Trophoblast cell (in vitro differentiated cells and primary cell): ENCODE measurements around the gene GALK2.

ENCODE experiments used
- DNase-seq, 2 donors: peaks; one replicate each; pipeline ENCODE4 v3.0.0-alpha.2; 2016
- H2AFZ ChIP-seq: 2 replicates; pipeline ENCODE4 v1.6.1; 2013; ENCODE audit warnings: low read length, moderate library complexity, mild to moderate bottlenecking; ENCODE audit not compliant: insufficient read depth, poor library complexity
- H2AK5ac ChIP-seq: 2 replicates; pipeline ENCODE4 v1.6.1; 2013; ENCODE audit warnings: mild to moderate bottlenecking, low read length
- H2BK120ac ChIP-seq: 2 replicates; pipeline ENCODE4 v1.6.1; 2013; ENCODE audit warnings: low read length, mild to moderate bottlenecking, moderate library complexity; ENCODE audit not compliant: insufficient read depth, poor library complexity
- H2BK12ac ChIP-seq: 2 replicates; pipeline ENCODE4 v1.6.1; 2013; ENCODE audit warnings: mild to moderate bottlenecking, low read length, moderate library complexity
- H2BK5ac ChIP-seq: 2 replicates; pipeline ENCODE4 v1.6.1; 2013; ENCODE audit warnings: low read length, low read depth, moderate library complexity, mild to moderate bottlenecking; ENCODE audit not compliant: poor library complexity
- H3K14ac ChIP-seq: 2 replicates; pipeline ENCODE4 v1.6.1; 2013; ENCODE audit warnings: mild to moderate bottlenecking, low read length
- H3K18ac ChIP-seq: 2 replicates; pipeline ENCODE4 v1.6.1; 2013; ENCODE audit warnings: mild to moderate bottlenecking, low read length
- H3K23ac ChIP-seq: 2 replicates; pipeline ENCODE4 v1.6.1; 2013; ENCODE audit warnings: low read length
- H3K27ac ChIP-seq: 2 replicates; pipeline ENCODE4 v1.5.1; 2013; ENCODE audit warnings: low read depth, mild to moderate bottlenecking, inconsistent platforms, low read length, moderate library complexity
- H3K27me3 ChIP-seq: 2 replicates; pipeline ENCODE4 v1.6.1; 2013; ENCODE audit warnings: inconsistent platforms, mild to moderate bottlenecking, low read length, moderate library complexity; ENCODE audit not compliant: insufficient read depth
- H3K36me3 ChIP-seq, 2 experiments: 1 replicate in 1 of 2; 2 replicates in 1 of 2; pipeline ENCODE4 v1.6.1; 2013; ENCODE audit warnings: low read length in 2 of 2, mild to moderate bottlenecking in 2 of 2, moderate library complexity in 1 of 2; ENCODE audit not compliant: insufficient read depth in 2 of 2, control insufficient read depth in 1 of 2
- H3K4ac ChIP-seq: 2 replicates; pipeline ENCODE4 v1.6.1; 2013; ENCODE audit warnings: low read depth, mild to moderate bottlenecking, low read length, moderate library complexity
- H3K4me1 ChIP-seq, 2 experiments: 1 replicate in 1 of 2; 2 replicates in 1 of 2; pipeline ENCODE4 v1.6.1; 2013; ENCODE audit warnings: low read length in 2 of 2, mild to moderate bottlenecking in 2 of 2, moderate library complexity in 1 of 2; ENCODE audit not compliant: insufficient read depth in 2 of 2, control insufficient read depth in 1 of 2
- H3K4me2 ChIP-seq: 2 replicates; pipeline ENCODE4 v1.6.1; 2013; ENCODE audit warnings: inconsistent platforms, mild to moderate bottlenecking, low read length, moderate library complexity
- H3K4me3 ChIP-seq: 2 replicates; pipeline ENCODE4 v1.5.1; 2013; ENCODE audit warnings: mild to moderate bottlenecking, low read depth, low read length, inconsistent platforms
- H3K79me1 ChIP-seq: one replicate; pipeline ENCODE4 v1.6.1; 2013; ENCODE audit warnings: low read length
- H3K79me2 ChIP-seq: 2 replicates; pipeline ENCODE4 v1.6.1; 2013; ENCODE audit warnings: low read length, mild to moderate bottlenecking; ENCODE audit not compliant: control insufficient read depth, insufficient read depth, poor library complexity
- H3K9ac ChIP-seq: 2 replicates; pipeline ENCODE4 v1.6.1; 2013; ENCODE audit warnings: mild to moderate bottlenecking, low read length
- H3K9me3 ChIP-seq: 2 replicates; pipeline ENCODE4 v1.6.1; 2013; ENCODE audit warnings: low read depth, mild to moderate bottlenecking, control low read depth, inconsistent platforms, low read length; ENCODE audit not compliant: insufficient read depth
- H4K12ac ChIP-seq: 2 replicates; pipeline ENCODE4 v1.6.1; 2013; ENCODE audit warnings: low read depth, mild to moderate bottlenecking, low read length, moderate library complexity
- H4K8ac ChIP-seq: 2 replicates; pipeline ENCODE4 v1.6.1; 2013; ENCODE audit warnings: low read depth, mild to moderate bottlenecking, low read length, moderate library complexity
- H4K91ac ChIP-seq: one replicate; pipeline ENCODE4 v1.6.1; 2013; ENCODE audit warnings: low read depth, mild to moderate bottlenecking, low read length, moderate library complexity
- whole genome bisulfite sequencing: extraction: QIAGEN DNeasy Blood & Tissue Kit; methylation state at CpG from one replicate; pipeline ENCODE4 v1.1.7; 2013; ENCODE audit warnings: missing lambda C conversion rate; ENCODE audit not compliant: insufficient read length, insufficient coverage; ENCODE audit errors: extremely low coverage; 5-methylcytosine and 5-hydroxymethylcytosine counted together

The GALK2 gene

GRCh38 chr15:49315391-49315823 is 145.4 kb downstream of the GALK2 start:
- H4K91ac ChIP-seq = no peak overlapping the region
- no peak overlapping the region for H3K4me2 ChIP-seq
- no peaks in the 10 kb centered on the region for H3K27me3 ChIP-seq
- no peaks in the 10 kb centered on the region for H3K79me2 ChIP-seq
- H3K79me1 ChIP-seq = no peaks in the 10 kb centered on the region
- no CpG with 5 or more reads among the region's 2 CpGs for WGBS
- no peak overlapping the region for H2AK5ac ChIP-seq
- H3K14ac ChIP-seq = no peak overlapping the region
- H3K4me3 ChIP-seq = no peak overlapping the region
- H2BK12ac ChIP-seq = no peak overlapping the region
- H3K9ac ChIP-seq = no peak overlapping the region
- no peak overlapping the region for H2AFZ ChIP-seq
- H4K8ac ChIP-seq = no peak overlapping the region
- no peak for DNase-seq
- no peak overlapping the region for H2BK120ac ChIP-seq
- H3K4me1 ChIP-seq = no peaks in the 10 kb centered on the region
- no peak overlapping the region for H3K4ac ChIP-seq
- H3K9me3 ChIP-seq = no peaks in the 10 kb centered on the region
- no peak overlapping the region for H3K23ac ChIP-seq
- H3K27ac ChIP-seq = no peak overlapping the region
- H4K12ac ChIP-seq = no peak overlapping the region
- H3K18ac ChIP-seq = no peak overlapping the region
- H2BK5ac ChIP-seq = no peak overlapping the region
- peaks cover 0 to 3% of the 10 kb centered on the region in 2 experiments for H3K36me3 ChIP-seq

GRCh38 chr15:49320351-49320750 is 150.3 kb downstream of the GALK2 start:
- H3K36me3 ChIP-seq = peaks cover 0 to 3% of the 10 kb centered on the region in 2 experiments
- WGBS = no CpG with 5 or more reads among the region's 1 CpG
- H3K9me3 ChIP-seq = no peaks in the 10 kb centered on the region

GRCh38 chr15:49323207-49323606 is 153.2 kb downstream of the GALK2 start:
- Histone ChIP-seq H3K9ac (no peak overlapping the region), H3K79me1 (no peaks in the 10 kb centered on the region), H4K12ac (no peak overlapping the region), H2AK5ac (no peak overlapping the region), H3K18ac (no peak overlapping the region), H4K91ac (no peak overlapping the region), H3K9me3 (no peaks in the 10 kb centered on the region), H3K4me1 (no peaks in the 10 kb centered on the region), H3K14ac (no peak overlapping the region), H3K4me2 (no peak overlapping the region), H2BK12ac (no peak overlapping the region), H2BK5ac (no peak overlapping the region), H3K4ac (no peak overlapping the region), H3K23ac (no peak overlapping the region), H3K27me3 (no peaks in the 10 kb centered on the region), H4K8ac (no peak overlapping the region), H3K79me2 (no peaks in the 10 kb centered on the region), H3K36me3 (peaks cover 0 to 3% of the 10 kb centered on the region in 2 experiments), H2BK120ac (no peak overlapping the region), H3K4me3 (no peak overlapping the region), H3K27ac (no peak overlapping the region), H2AFZ (no peak overlapping the region)
- no peak for DNase-seq
- no CpG with 5 or more reads among the region's 1 CpG for WGBS

More at GRCh38 chr15:49320351-49320750, 150.3 kb downstream of the GALK2 start:
- DNase-seq = no peak
- H3K4me2 ChIP-seq = no peak overlapping the region
- no peak overlapping the region for H2AK5ac ChIP-seq
- no peak overlapping the region for H4K12ac ChIP-seq
- H3K79me1 ChIP-seq = no peaks in the 10 kb centered on the region
- H2AFZ ChIP-seq = no peak overlapping the region
- H2BK12ac ChIP-seq = no peak overlapping the region
- H2BK120ac ChIP-seq = no peak overlapping the region
- no peak overlapping the region for H4K8ac ChIP-seq
- H3K4me1 ChIP-seq = no peaks in the 10 kb centered on the region
- H3K18ac ChIP-seq = no peak overlapping the region
- H3K4me3 ChIP-seq = no peak overlapping the region
- H3K4ac ChIP-seq = no peak overlapping the region
- no peak overlapping the region for H3K14ac ChIP-seq
- H2BK5ac ChIP-seq = no peak overlapping the region
- H3K27me3 ChIP-seq = no peaks in the 10 kb centered on the region
- H3K23ac ChIP-seq = no peak overlapping the region
- no peaks in the 10 kb centered on the region for H3K79me2 ChIP-seq
- H4K91ac ChIP-seq = no peak overlapping the region
- no peak overlapping the region for H3K27ac ChIP-seq
- H3K9ac ChIP-seq = no peak overlapping the region

- Histone ChIP-seq H3K4ac (no peak overlapping the region), H2BK120ac (no peak overlapping the region), H3K9me3 (no peaks in the 10 kb centered on the region), H3K23ac (no peak overlapping the region), H2BK12ac (no peak overlapping the region), H3K79me1 (no peaks in the 10 kb centered on the region), H3K36me3 (no peaks in the 10 kb centered on the region), H4K91ac (no peak overlapping the region), H2AFZ (no peak overlapping the region), H3K27ac (no peak overlapping the region), H2BK5ac (no peak overlapping the region), H3K9ac (no peak overlapping the region), H3K4me3 (no peak overlapping the region), H3K27me3 (no peaks in the 10 kb centered on the region), H3K4me1 (no peaks in the 10 kb centered on the region), H4K12ac (no peak overlapping the region), H3K79me2 (no peaks in the 10 kb centered on the region), H4K8ac (no peak overlapping the region), H3K18ac (no peak overlapping the region), H3K4me2 (no peak overlapping the region), H3K14ac (no peak overlapping the region), H2AK5ac (no peak overlapping the region)
- no CpG with 5 or more reads among the region's 4 CpGs for WGBS
- DNase-seq = no peak
Measured at GRCh38 chr15:49327927-49328326, 157.9 kb downstream of the GALK2 start.
